Measurements from ENCODE around the gene AP1B1. TPM values are rescaled to one million over a fixed set of nuclear protein-coding genes. Genes with fewer than 3 reads are reported as not detected.

The AP1B1 gene
- total and polyA plus RNA-seq, 2 of the 8 experiments (the other 6 are each of a cell fraction or from before 2014, with no cell fraction given), result 64.2 to 86.8 TPM

DNA sequence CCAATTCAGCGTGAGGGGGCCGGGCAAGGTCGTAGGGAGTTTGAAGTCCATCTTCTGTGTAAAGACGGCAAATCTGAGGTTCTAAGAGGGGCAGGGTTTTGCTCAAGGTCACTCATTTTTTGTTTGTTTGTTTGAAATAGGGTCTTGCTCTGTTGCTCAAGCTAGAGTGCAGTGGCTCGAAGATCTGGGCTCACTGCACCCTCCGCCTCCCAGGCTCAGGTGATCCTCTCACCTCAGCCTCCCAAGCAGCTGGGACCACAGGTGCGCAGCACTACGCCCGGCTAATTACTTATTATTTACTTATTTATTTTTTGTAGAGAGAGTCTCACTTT, 355 bp upstream of the AP1B1 start:
- H2BK5ac ChIP-seq (ENCODE audit: low read depth, low read length), result no peak overlapping the region
- ChIA-PET POLR2A (ENCODE audit: partially characterized antibody) (interaction anchor here (0.5 to 1.2 kb wide), 5 partner anchors 9 to 178 kb away, joined by 3 to 5 read pairs (median 3); partner anchors contain the start of gene THOC5), CTCF (ENCODE audit: partially characterized antibody) (interaction anchor here (0.6 to 1.7 kb wide), 4 partner anchors 24 to 103 kb away, joined by 3 to 4 read pairs (median 3); no protein-coding TSS in a partner anchor)
- peaks cover 8% of the 10 kb centered on the region; the same call in 1 of the 2 replicates for H3K79me1 ChIP-seq (ENCODE audit: low read depth, low read length)
- H2AFZ ChIP-seq (ENCODE audit: low read length), result peak overlapping the region; percentile 84; the same call in 1 of the 2 replicates
- no peak overlapping the region for H3K14ac ChIP-seq (ENCODE audit: insufficient read length)
- H3K79me2 ChIP-seq (ENCODE audit: control insufficient read depth in 1 of 2, insufficient read depth in 2 of 2, low read length in 2 of 2), result peaks cover 0 to 30% of the 10 kb centered on the region in 2 experiments; a peak in 2 of 4 replicates
- no peak overlapping the region for H4K5ac ChIP-seq (ENCODE audit: insufficient read length, low read depth, low read length)
- H3K27me3 ChIP-seq (replicated peaks in 1 of 4; ENCODE audit: control insufficient read depth in 3 of 4, extremely low read depth in 1 of 4, insufficient read depth in 3 of 4, low read length in 3 of 4), result no peaks in the 10 kb centered on the region
- H4K8ac ChIP-seq (ENCODE audit: extremely low read depth, insufficient read depth, low read length), result no peak overlapping the region
- H3K56ac ChIP-seq (replicated peaks; ENCODE audit: insufficient read length, low read depth, low read length), result no peak overlapping the region
- H3K9ac ChIP-seq (replicated peaks in 1 of 4; ENCODE audit: extremely low read depth in 1 of 4, low read depth in 3 of 4, low read length in 3 of 4), result no peak overlapping the region
- no peak overlapping the region for H2BK120ac ChIP-seq (replicated peaks; ENCODE audit: low read depth, low read length)
- no peaks in the 10 kb centered on the region for H3K9me3 ChIP-seq (ENCODE audit: insufficient read depth in 2 of 2, low read depth in 1 of 2, low read length in 1 of 2)
- WGBS, 2 experiments (ENCODE audit: extremely low coverage in 1 of 2, insufficient coverage in 1 of 2, insufficient read length in 1 of 2, insufficient replicate concordance in 2 of 2, low coverage in 1 of 2, low lambda C conversion rate in 2 of 2, missing lambda C conversion rate in 1 of 2), result 54% methylated on average over 9 of the region's 9 CpGs; no CpG with 5 or more reads in 1 of the 2 experiments
- DNase-seq (ENCODE audit: low read depth in 1 of 2, low spot score in 2 of 2) (no peak), FAIRE-seq (no peak)
- no peak overlapping the region for H2BK12ac ChIP-seq (ENCODE audit: low read depth, low read length)
- H4K91ac ChIP-seq (replicated peaks; ENCODE audit: insufficient read length, low read length), result no peak overlapping the region
- H3K23me2 ChIP-seq (ENCODE audit: low read depth, low read length), result peaks cover 6% of the 10 kb centered on the region; the same call in 1 of the 2 replicates
- peak overlapping the region; percentile 72 to 86 for H3K4me2 ChIP-seq (ENCODE audit: insufficient read depth in 1 of 2, low read depth in 2 of 2, low read length in 2 of 2)
- H2BK15ac ChIP-seq (ENCODE audit: low read length), result no peak overlapping the region
- 0 out of 2 replicates have a peak overlapping the region, but pooled peaks have one; percentile 72 for H2BK20ac ChIP-seq (ENCODE audit: low read length)
- H3K27ac ChIP-seq (ENCODE audit: low read depth, low read length), result no peak overlapping the region
- peaks cover 0 to 13% of the 10 kb centered on the region in 2 experiments for H4K20me1 ChIP-seq (replicated peaks in 1 of 2; ENCODE audit: control insufficient read depth in 1 of 2, insufficient read depth in 2 of 2, low read length in 2 of 2)
- H3K4me3 ChIP-seq (ENCODE audit: extremely low read depth in 1 of 4, insufficient read depth in 2 of 4, low read depth in 3 of 4, low read length in 4 of 4), result peak overlapping the region in 3 of 4 experiments; percentile 15 to 82 (median 19); a peak in 4 of 8 replicates
- H3K18ac ChIP-seq (ENCODE audit: extremely low read depth, low read length), result 0 out of 2 replicates have a peak overlapping the region, but pooled peaks have one; percentile 32
- peaks cover 2 to 5% (median 2%) of the 10 kb centered on the region in 4 experiments; a peak in 4 of 7 replicates for H3K4me1 ChIP-seq (replicated peaks in 1 of 4; ENCODE audit: control insufficient read depth in 3 of 4, insufficient read depth in 4 of 4, low read length in 3 of 4)
- no peak overlapping the region for H2AK5ac ChIP-seq (ENCODE audit: low read depth, low read length)
- no peak overlapping the region for H3K4ac ChIP-seq (replicated peaks; ENCODE audit: insufficient read length, low read depth, low read length)
- no peak overlapping the region for H3K23ac ChIP-seq (ENCODE audit: insufficient read length)
- H3K36me3 ChIP-seq (ENCODE audit: control insufficient read depth in 2 of 4, insufficient read depth in 4 of 4, low read length in 3 of 4), result peaks cover 0 to 6% (median 0%) of the 10 kb centered on the region in 4 experiments; a peak in 1 of 8 replicates
- TF ChIP-seq JUND (IDR thresholded peaks at IDR 0.05; ENCODE audit: low read length), result no peak
- no peak for TF ChIP-seq CBX5 (IDR thresholded peaks at IDR 0.05; ENCODE audit: low read depth, low read length)
- no peak for TF ChIP-seq BACH1 (IDR thresholded peaks at IDR 0.05; ENCODE audit: low read length)
- TF ChIP-seq SP2 (IDR thresholded peaks at IDR 0.05; ENCODE audit: low read length), result no peak
- TF ChIP-seq, protein P1, sequence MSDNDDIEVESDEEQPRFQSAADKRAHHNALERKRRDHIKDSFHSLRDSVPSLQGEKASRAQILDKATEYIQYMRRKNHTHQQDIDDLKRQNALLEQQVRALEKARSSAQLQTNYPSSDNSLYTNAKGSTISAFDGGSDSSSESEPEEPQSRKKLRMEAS (IDR thresholded peaks at IDR 0.05), result no peak
- TF ChIP-seq, protein P2, sequence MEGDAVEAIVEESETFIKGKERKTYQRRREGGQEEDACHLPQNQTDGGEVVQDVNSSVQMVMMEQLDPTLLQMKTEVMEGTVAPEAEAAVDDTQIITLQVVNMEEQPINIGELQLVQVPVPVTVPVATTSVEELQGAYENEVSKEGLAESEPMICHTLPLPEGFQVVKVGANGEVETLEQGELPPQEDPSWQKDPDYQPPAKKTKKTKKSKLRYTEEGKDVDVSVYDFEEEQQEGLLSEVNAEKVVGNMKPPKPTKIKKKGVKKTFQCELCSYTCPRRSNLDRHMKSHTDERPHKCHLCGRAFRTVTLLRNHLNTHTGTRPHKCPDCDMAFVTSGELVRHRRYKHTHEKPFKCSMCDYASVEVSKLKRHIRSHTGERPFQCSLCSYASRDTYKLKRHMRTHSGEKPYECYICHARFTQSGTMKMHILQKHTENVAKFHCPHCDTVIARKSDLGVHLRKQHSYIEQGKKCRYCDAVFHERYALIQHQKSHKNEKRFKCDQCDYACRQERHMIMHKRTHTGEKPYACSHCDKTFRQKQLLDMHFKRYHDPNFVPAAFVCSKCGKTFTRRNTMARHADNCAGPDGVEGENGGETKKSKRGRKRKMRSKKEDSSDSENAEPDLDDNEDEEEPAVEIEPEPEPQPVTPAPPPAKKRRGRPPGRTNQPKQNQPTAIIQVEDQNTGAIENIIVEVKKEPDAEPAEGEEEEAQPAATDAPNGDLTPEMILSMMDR (IDR thresholded peaks at IDR 0.05; ENCODE audit: control extremely low read depth in 1 of 3, insufficient read depth in 1 of 3, low read depth in 1 of 3, low read length in 3 of 3), result no peak
- no peak for TF ChIP-seq NRF1 (IDR thresholded peaks at IDR 0.05; ENCODE audit: low read depth, low read length)
- TF ChIP-seq MAFK (IDR thresholded peaks at IDR 0.05; ENCODE audit: low read depth, low read length), result no peak
- TF ChIP-seq EZH2 (IDR thresholded peaks at IDR 0.05; ENCODE audit: low read depth, low read length, severe bottlenecking), result no peak
- no peak for TF ChIP-seq TCF12 (IDR thresholded peaks at IDR 0.05; ENCODE audit: low read depth, low read length)

Measured in H1 (cell line).